GM12878 (cell line): ENCODE data around the gene RPRD1B. TPM values are rescaled to one million over a fixed set of nuclear protein-coding genes. Genes with fewer than 3 reads are reported as not detected.
"Not testable (repeated sequence)": the region's sequence is repeated elsewhere in the genome, so short reads cannot be mapped to it uniquely, and the experiment has no call there.

ENCODE experiments used
- ATAC-seq: fragments of 200-7000 bp; cut with Tn5 transposase; 3 replicates; pipeline ENCODE4 v1.9.1; 2020; ENCODE audit warnings: mild to moderate bottlenecking, moderate library complexity
- BruUV-seq: library from RNA; stranded (reverse); fragments of 400-500 nt; replicated peaks from 2 replicates; lab custom pipeline; 2021; lab: Mats Ljungman, UMichigan
- CTCF ChIA-PET: fragments of 300-600 bp; sonication (Branson Sonifier 250); formaldehyde crosslinking; extraction: SDS; loops from one replicate; lab custom pipeline; 2021; ENCODE audit warnings: inconsistent platforms; lab: Yijun Ruan, JAX
- POLR2A ChIA-PET: fragments of 350-600 bp; formaldehyde crosslinking; extraction: SDS; loops from one replicate; lab custom pipeline; 2021; ENCODE audit warnings: inconsistent platforms; lab: Charles Lee
- RAD21 ChIA-PET: fragments of 300-600 bp; sonication (Branson Sonifier 250); formaldehyde crosslinking; loops from one replicate; lab custom pipeline; 2023; ENCODE audit warnings: antibody characterized with exemption; ENCODE audit not compliant: unreplicated experiment; lab: Charles Lee
- SMC1A ChIA-PET: fragments of 300-600 bp; sonication (Branson Sonifier 250); formaldehyde crosslinking; loops from one replicate; lab custom pipeline; 2023; ENCODE audit not compliant: unreplicated experiment, uncharacterized antibody; lab: Charles Lee
- DNase-seq: peaks from one replicate; pipeline ENCODE4 v3.0.0-alpha.2; 2011; ENCODE audit warnings: low read depth, low spot score
- FAIRE-seq: peaks from 3 replicates; lab custom pipeline; 2011; peaks lifted over from hg19 to GRCh38; lab: Jason Lieb, UNC
- H2AFZ ChIP-seq: 2 replicates; pipeline ENCODE4 v1.6.0; 2011; ENCODE audit warnings: low read depth, low read length, control low read depth; ENCODE audit not compliant: control insufficient read depth
- H3K27ac ChIP-seq: 2 replicates; pipeline ENCODE4 v1.5.1; 2011; ENCODE audit warnings: control low read depth; ENCODE audit not compliant: control insufficient read depth, insufficient read depth
- H3K27me3 ChIP-seq, 2 experiments: replicated peaks in 1 of 2; 2 replicates each; pipeline versions ENCODE4 v1.6.0 to v1.6.1; 2011; ENCODE audit warnings: low read length in 1 of 2; ENCODE audit not compliant: control insufficient read depth in 2 of 2, insufficient read depth in 2 of 2
- H3K36me3 ChIP-seq, 2 experiments: 2 replicates each; pipeline ENCODE4 v1.5.1; 2011; ENCODE audit warnings: low read length in 1 of 2; ENCODE audit not compliant: control insufficient read depth in 2 of 2, insufficient read depth in 2 of 2
- H3K4me1 ChIP-seq: 2 replicates; pipeline ENCODE4 v1.6.1; 2011; ENCODE audit warnings: mild to moderate bottlenecking, low read length, moderate library complexity, mixed read lengths; ENCODE audit not compliant: control insufficient read depth, insufficient read depth
- H3K4me2 ChIP-seq: 2 replicates; pipeline ENCODE4 v1.6.0; 2011; ENCODE audit warnings: control low read depth; ENCODE audit not compliant: control insufficient read depth, insufficient read depth
- H3K4me3 ChIP-seq: fragments of 200-600 bp; sonication (generic); 2 replicates; pipeline ENCODE4 v1.5.1; 2016
- H3K79me2 ChIP-seq: 2 replicates; pipeline ENCODE4 v1.6.0; 2011; ENCODE audit warnings: low read length; ENCODE audit not compliant: control insufficient read depth, insufficient read depth
- H3K9ac ChIP-seq: 2 replicates; pipeline ENCODE4 v1.8.0; 2011; ENCODE audit warnings: low read length, control low read depth, mixed read lengths; ENCODE audit not compliant: control insufficient read depth, insufficient read depth
- H3K9me3 ChIP-seq: replicated peaks from 3 replicates; pipeline ENCODE4 v1.5.1; 2011; ENCODE audit warnings: mild to moderate bottlenecking, low read length; ENCODE audit not compliant: control insufficient read depth, insufficient read depth
- H4K20me1 ChIP-seq: 2 replicates; pipeline ENCODE4 v1.6.0; 2011; ENCODE audit not compliant: control insufficient read depth, insufficient read depth
- CHD2 ChIP-seq: IDR thresholded peaks from 2 replicates; pipeline ENCODE4 v1.6.1; 2011; ENCODE audit warnings: low read depth, low read length, improper control_type of control experiment, borderline replicate concordance
- JUND ChIP-seq: IDR thresholded peaks from 2 replicates; pipeline ENCODE4 v1.6.1; 2012; ENCODE audit warnings: low read depth, mild to moderate bottlenecking, low read length, improper control_type of control experiment, moderate library complexity
- MXI1 ChIP-seq: fragments of 150-350 bp; IDR thresholded peaks from 2 replicates; pipeline ENCODE4 v1.6.1; 2011; ENCODE audit warnings: low read depth, mild to moderate bottlenecking, inconsistent platforms, low read length, improper control_type of control experiment
- NFYB ChIP-seq: IDR thresholded peaks from 2 replicates; pipeline ENCODE4 v1.6.1; 2011; ENCODE audit warnings: low read depth, mild to moderate bottlenecking, low read length, improper control_type of control experiment, moderate library complexity; ENCODE audit not compliant: insufficient read depth
- NRF1 ChIP-seq: conservative IDR thresholded peaks from 2 replicates; pipeline ENCODE4 v1.6.1; 2011; ENCODE audit warnings: mild to moderate bottlenecking, low read depth, low read length, improper control_type of control experiment
- PML ChIP-seq: IDR thresholded peaks from 2 replicates; pipeline ENCODE4 v1.6.1; 2012; ENCODE audit warnings: low read length, inconsistent platforms
- RFX5 ChIP-seq: IDR thresholded peaks from 2 replicates; pipeline ENCODE4 v1.6.1; 2011; ENCODE audit warnings: low read depth, low read length, improper control_type of control experiment
- TAF1 ChIP-seq: IDR thresholded peaks from 2 replicates; pipeline ENCODE4 v1.6.1; 2011; ENCODE audit warnings: mild to moderate bottlenecking, low read depth, low read length, borderline replicate concordance
- TARDBP ChIP-seq: IDR thresholded peaks from 2 replicates; pipeline ENCODE4 v1.6.1; 2016; ENCODE audit warnings: borderline replicate concordance
- TCF12 ChIP-seq: IDR thresholded peaks from 2 replicates; pipeline ENCODE4 v1.6.1; 2011; ENCODE audit warnings: low read depth, mild to moderate bottlenecking, low read length
- ZNF622 ChIP-seq: fragments of 450-650 bp; IDR thresholded peaks from 2 replicates; pipeline ENCODE4 v1.6.1; 2017; ENCODE audit warnings: mild to moderate bottlenecking, inconsistent platforms
- ZSCAN29 ChIP-seq: fragments of 450-650 bp; IDR thresholded peaks from 2 replicates; pipeline ENCODE4 v1.6.1; 2017; ENCODE audit warnings: mild to moderate bottlenecking, moderate library complexity
- WGBS: methylation state at CpG from one replicate; pipeline ENCODE4 v1.1.6; 2016; ENCODE audit warnings: low lambda C conversion rate; ENCODE audit not compliant: insufficient replicate concordance, insufficient coverage; ENCODE audit errors: missing lambda C conversion rate; 5-methylcytosine and 5-hydroxymethylcytosine counted together
- in situ Hi-C: fragments of 300-500 bp; cut with MboI; formaldehyde crosslinking; loops from 9 replicates; pipeline ENCODE4 v1.14.3; 2018; ENCODE audit warnings: mixed read lengths
- intact Hi-C: fragments of 100-400 bp; cut with micrococcal nuclease; formaldehyde crosslinking; loops from one replicate; pipeline ENCODE4 v1.14.2; 2022; ENCODE audit not compliant: unreplicated experiment
- polyA plus RNA-seq, 11 experiments: library from polyadenylated mRNA; depleted of rRNA in 4 of 11; unstranded in 6 of 11; stranded (reverse) in 5 of 11; fragments of >200 nt; fragmentation: Nextera tagmentation in 4 of 11; fragmentation: Illumina TruSeq in 1 of 11; extraction: Ambion mirVana in 4 of 11; extraction: Trizol in 1 of 11; gene quantifications; 1 replicate in 1 of 11; 2 replicates in 10 of 11; pipeline versions ENCODE4 v1.2.1 to v1.2.3, GENCODE V29; 2011 to 2016; ENCODE audit warnings: inconsistent platforms in 2 of 11, missing spikeins in 2 of 11, low read depth in 1 of 11
- total RNA-seq, 4 experiments: library from RNA; depleted of rRNA in 3 of 4; stranded (reverse); fragments of >200 nt in 3 of 4; fragmentation: Illumina TruSeq in 1 of 4; extraction: Trizol in 1 of 4; gene quantifications; 2 replicates each; pipeline versions ENCODE4 v1.2.1 to v1.2.3, GENCODE V29; 2013 to 2021
- TF ChIP-seq, protein P1 (sequence below): fragments of 450-650 bp; IDR thresholded peaks from 2 replicates; pipeline ENCODE4 v1.6.1; 2017; ENCODE audit warnings: low read depth, mild to moderate bottlenecking, moderate library complexity

The RPRD1B gene
- total and polyA plus RNA-seq, 10 of the 15 experiments (the other 5 are each of a cell fraction or from before 2014, with no cell fraction given) = 5.2 to 40.2 (median 30.0) TPM

DNA sequence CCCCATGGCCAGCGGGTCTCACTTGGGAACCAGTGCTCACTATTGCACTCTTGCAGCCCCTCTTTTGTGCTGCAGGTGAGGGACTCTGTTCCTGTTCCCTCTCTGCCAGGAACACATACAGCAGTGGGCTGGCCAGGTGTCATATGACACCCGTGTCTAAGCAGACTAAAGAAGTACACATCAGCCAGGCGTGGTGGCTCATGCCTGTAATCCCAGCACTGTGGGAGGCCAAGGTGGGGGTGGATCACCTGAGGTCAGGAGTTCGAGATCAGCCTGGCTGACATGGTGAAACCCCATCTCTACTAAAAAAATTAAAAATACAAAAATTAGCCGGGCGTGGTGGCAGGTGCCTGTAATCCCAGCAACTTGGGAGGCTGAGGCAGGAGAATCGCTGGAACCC is 74.4 kb downstream of the RPRD1B start:
- H3K4me2 ChIP-seq, BruUV-seq, CTCF ChIA-PET, FAIRE-seq, DNase-seq, H3K27ac ChIP-seq, intact Hi-C loops, RAD21 ChIA-PET, in situ Hi-C loops, H3K4me1 ChIP-seq, POLR2A ChIA-PET, H3K4me3 ChIP-seq, H3K9ac ChIP-seq, H2AFZ ChIP-seq, ATAC-seq, H4K20me1 ChIP-seq, H3K9me3 ChIP-seq, H3K79me2 ChIP-seq, H3K36me3 ChIP-seq, H3K27me3 ChIP-seq, SMC1A ChIA-PET: not testable (repeated sequence)
- 80% methylated on average over 7 of the region's 7 CpGs for WGBS

DNA sequence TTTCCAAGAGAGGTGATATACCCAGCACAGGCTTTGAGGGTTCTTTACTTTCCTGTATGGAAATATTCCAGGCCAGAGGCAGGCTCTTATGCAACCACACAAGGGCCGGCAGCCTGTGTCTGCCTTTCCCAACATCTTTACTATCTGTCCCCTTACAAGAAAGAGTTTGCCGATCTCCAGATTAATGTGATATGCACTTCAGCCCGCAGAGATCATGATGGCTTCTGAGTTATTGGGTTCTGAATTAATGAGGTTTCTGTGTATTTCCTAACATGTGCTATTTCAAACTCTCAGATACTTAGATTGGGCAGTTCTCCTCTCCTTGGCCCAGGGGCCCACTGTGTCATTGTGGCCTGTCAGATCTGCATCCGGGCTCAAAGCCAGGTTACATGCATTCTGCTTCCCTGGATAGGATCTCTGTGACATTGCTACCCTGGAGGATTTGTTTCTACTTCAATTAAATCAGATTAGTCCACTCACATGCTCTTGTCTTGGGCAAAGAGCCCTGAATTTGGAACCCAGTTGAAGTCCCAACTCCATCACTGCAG is 75.0 kb downstream of the RPRD1B start:
- Histone ChIP-seq H2AFZ (no peak overlapping the region), H3K27me3 (no peaks in the 10 kb centered on the region), H3K79me2 (no peaks in the 10 kb centered on the region), H3K4me3 (no peak overlapping the region), H3K9ac (no peak overlapping the region), H3K4me2 (no peak overlapping the region), H3K4me1 (0 out of 2 replicates have a peak, but pooled peaks cover 3% of the 10 kb centered on the region), H3K9me3 (no peaks in the 10 kb centered on the region; the same call in 2 of the 3 replicates), H3K36me3 (no peaks in the 10 kb centered on the region), H4K20me1 (no peaks in the 10 kb centered on the region), H3K27ac (no peak overlapping the region)
- no peak for ATAC-seq
- RAD21 ChIA-PET = interaction anchor here (1.4 kb wide), 1 partner anchor 113 kb away, joined by 5 read pairs; no protein-coding TSS in a partner anchor
- 90% methylated on average over 4 of the region's 4 CpGs for WGBS
- TF ChIP-seq MXI1 (no peak), TARDBP (no peak), NRF1 (no peak), ZNF622 (no peak), CHD2 (no peak), PML (no peak), NFYB (no peak), ZSCAN29 (no peak), RFX5 (no peak), JUND (no peak), TCF12 (no peak), TAF1 (no peak)
- TF ChIP-seq, protein P1, sequence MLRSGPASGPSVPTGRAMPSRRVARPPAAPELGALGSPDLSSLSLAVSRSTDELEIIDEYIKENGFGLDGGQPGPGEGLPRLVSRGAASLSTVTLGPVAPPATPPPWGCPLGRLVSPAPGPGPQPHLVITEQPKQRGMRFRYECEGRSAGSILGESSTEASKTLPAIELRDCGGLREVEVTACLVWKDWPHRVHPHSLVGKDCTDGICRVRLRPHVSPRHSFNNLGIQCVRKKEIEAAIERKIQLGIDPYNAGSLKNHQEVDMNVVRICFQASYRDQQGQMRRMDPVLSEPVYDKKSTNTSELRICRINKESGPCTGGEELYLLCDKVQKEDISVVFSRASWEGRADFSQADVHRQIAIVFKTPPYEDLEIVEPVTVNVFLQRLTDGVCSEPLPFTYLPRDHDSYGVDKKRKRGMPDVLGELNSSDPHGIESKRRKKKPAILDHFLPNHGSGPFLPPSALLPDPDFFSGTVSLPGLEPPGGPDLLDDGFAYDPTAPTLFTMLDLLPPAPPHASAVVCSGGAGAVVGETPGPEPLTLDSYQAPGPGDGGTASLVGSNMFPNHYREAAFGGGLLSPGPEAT = no peak
- in situ Hi-C loops = no loop called here
- intact Hi-C loops = no loop called here
- no TSS peak for BruUV-seq
- FAIRE-seq = no peak
- no peak for DNase-seq
- CTCF ChIA-PET = interaction anchor here (1.0 to 8.4 kb wide), 4 partner anchors 10 to 56 kb away, joined by 3 to 131 read pairs (median 3); partner anchors contain the start of gene TGM2
- POLR2A ChIA-PET = interaction anchor here (1.4 to 1.6 kb wide), 2 partner anchors 11 to 43 kb away, joined by 4 to 5 read pairs; no protein-coding TSS in a partner anchor
- SMC1A ChIA-PET = interaction anchor here (7.0 kb wide), 1 partner anchor 10 kb away, joined by 45 read pairs; no protein-coding TSS in a partner anchor
